Tibial artery (tissue), 4 donors: Measurements from ENCODE around the gene THRB.

Experiments used
- DNase-seq, 2 donors: peaks; one replicate each; pipeline ENCODE4 v3.0.0-alpha.2; 2019
- H3K27ac ChIP-seq, 2 donors: fragments of 200-600 bp; sonication (generic) in 1 of 2; 1 replicate in 1 of 2; 2 replicates in 1 of 2; pipeline ENCODE4 v1.5.1; 2018 to 2019; ENCODE audit warnings: mild to moderate bottlenecking in 1 of 2
- H3K27me3 ChIP-seq, 2 donors: fragments of 200-600 bp; sonication (generic) in 1 of 2; one replicate each; pipeline versions ENCODE4 v1.5.1 to v1.6.0; 2016 to 2019
- H3K36me3 ChIP-seq, 3 donors: fragments of 200-600 bp; sonication (generic) in 2 of 3; one replicate each; pipeline ENCODE4 v1.5.1; 2016 to 2019; ENCODE audit warnings: mild to moderate bottlenecking in 2 of 3
- H3K4me1 ChIP-seq, 4 donors: fragments of 200-600 bp; sonication (generic) in 2 of 4; 1 replicate in 3 of 4; 2 replicates in 1 of 4; pipeline ENCODE4 v1.5.1; 2016 to 2019
- H3K4me3 ChIP-seq, 2 donors: fragments of 200-600 bp; sonication (generic) in 1 of 2; 1 replicate in 1 of 2; 2 replicates in 1 of 2; pipeline ENCODE4 v1.5.1; 2018 to 2019; ENCODE audit warnings: mild to moderate bottlenecking in 2 of 2
- H3K9me3 ChIP-seq, 3 donors: fragments of 200-600 bp; sonication (generic) in 1 of 3; one replicate each; pipeline ENCODE4 v1.5.1; 2016 to 2019
- CTCF ChIP-seq, 2 experiments: fragments of 200-600 bp in 1 of 2; fragments of 450-650 bp in 1 of 2; IDR thresholded peaks; one replicate each; pipeline ENCODE4 v1.5.1; 2017 to 2019; ENCODE audit warnings: antibody characterized with exemption in 2 of 2, mild to moderate bottlenecking in 1 of 2, moderate library complexity in 1 of 2
- intact Hi-C: fragments of 100-400 bp; cut with DNase I; formaldehyde crosslinking; loops from one replicate; pipeline ENCODE4 v1.15.0; 2023; ENCODE audit warnings: low total_unique reads

Gene THRB

GRCh38 chr3:24506966-24507775 lies 12.5 kb upstream of the THRB start:
- no peaks in the 10 kb centered on the region for H3K27me3 ChIP-seq
- H3K4me1 ChIP-seq = peaks cover 0 to 16% (median 1%) of the 10 kb centered on the region in 4 donors
- H3K27ac ChIP-seq = no peak overlapping the region
- DNase-seq = no peak
- intact Hi-C loops = no loop called here
- no peaks in the 10 kb centered on the region for H3K9me3 ChIP-seq
- H3K4me3 ChIP-seq = no peak overlapping the region
- H3K36me3 ChIP-seq = no peaks in the 10 kb centered on the region
- TF ChIP-seq CTCF (IDR thresholded peaks at IDR 0.05) = no peak

GRCh38 chr3:24505691-24506550 lies 11.3 kb upstream of the THRB start:
- Histone ChIP-seq H3K36me3 (no peaks in the 10 kb centered on the region), H3K4me1 (peaks cover 0 to 16% (median 1%) of the 10 kb centered on the region in 4 donors), H3K4me3 (no peak overlapping the region), H3K9me3 (no peaks in the 10 kb centered on the region), H3K27ac (no peak overlapping the region), H3K27me3 (no peaks in the 10 kb centered on the region)
- intact Hi-C loops = no loop called here
- TF ChIP-seq CTCF (IDR thresholded peaks at IDR 0.05) = no peak
- no peak for DNase-seq

GRCh38 chr3:24504772-24505171 lies 10.1 kb upstream of the THRB start:
- H3K36me3 ChIP-seq = no peaks in the 10 kb centered on the region
- H3K4me3 ChIP-seq = no peak overlapping the region
- no peaks in the 10 kb centered on the region for H3K9me3 ChIP-seq
- peaks cover 0 to 16% (median 1%) of the 10 kb centered on the region in 4 donors for H3K4me1 ChIP-seq
- TF ChIP-seq CTCF (IDR thresholded peaks at IDR 0.05) = no peak
- H3K27me3 ChIP-seq = no peaks in the 10 kb centered on the region
- no peak for DNase-seq
- H3K27ac ChIP-seq = no peak overlapping the region
- intact Hi-C loops = no loop called here

- DNase-seq = no peak
- intact Hi-C loops = no loop called here
- TF ChIP-seq CTCF (IDR thresholded peaks at IDR 0.05) = no peak
- H3K27ac ChIP-seq = no peak overlapping the region
- no peaks in the 10 kb centered on the region for H3K36me3 ChIP-seq
- no peaks in the 10 kb centered on the region for H3K27me3 ChIP-seq
- no peak overlapping the region for H3K4me3 ChIP-seq
- H3K9me3 ChIP-seq = no peaks in the 10 kb centered on the region
- H3K4me1 ChIP-seq = peaks cover 0 to 13% (median under 1%) of the 10 kb centered on the region in 4 donors
Observed at GRCh38 chr3:24503616-24504113, 9.0 kb upstream of the THRB start.

GRCh38 chr3:24502690-24503089 lies 8.0 kb upstream of the THRB start:
- no peak for DNase-seq
- intact Hi-C loops = no loop called here
- Histone ChIP-seq H3K36me3 (no peaks in the 10 kb centered on the region), H3K4me1 (peaks cover 0 to 3% (median 0%) of the 10 kb centered on the region in 4 donors), H3K27me3 (no peaks in the 10 kb centered on the region), H3K9me3 (no peaks in the 10 kb centered on the region), H3K4me3 (no peak overlapping the region), H3K27ac (no peak overlapping the region)
- TF ChIP-seq CTCF (IDR thresholded peaks at IDR 0.05) = no peak
